ENCODE data around the gene CRY2.

Gene CRY2

GRCh38 chr11:45926536-45927331 lies 79.5 kb downstream of the CRY2 start:
- no peak overlapping the region for H3K4me3 ChIP-seq (ENCODE audit: low read length)
- TF ChIP-seq, protein P1, sequence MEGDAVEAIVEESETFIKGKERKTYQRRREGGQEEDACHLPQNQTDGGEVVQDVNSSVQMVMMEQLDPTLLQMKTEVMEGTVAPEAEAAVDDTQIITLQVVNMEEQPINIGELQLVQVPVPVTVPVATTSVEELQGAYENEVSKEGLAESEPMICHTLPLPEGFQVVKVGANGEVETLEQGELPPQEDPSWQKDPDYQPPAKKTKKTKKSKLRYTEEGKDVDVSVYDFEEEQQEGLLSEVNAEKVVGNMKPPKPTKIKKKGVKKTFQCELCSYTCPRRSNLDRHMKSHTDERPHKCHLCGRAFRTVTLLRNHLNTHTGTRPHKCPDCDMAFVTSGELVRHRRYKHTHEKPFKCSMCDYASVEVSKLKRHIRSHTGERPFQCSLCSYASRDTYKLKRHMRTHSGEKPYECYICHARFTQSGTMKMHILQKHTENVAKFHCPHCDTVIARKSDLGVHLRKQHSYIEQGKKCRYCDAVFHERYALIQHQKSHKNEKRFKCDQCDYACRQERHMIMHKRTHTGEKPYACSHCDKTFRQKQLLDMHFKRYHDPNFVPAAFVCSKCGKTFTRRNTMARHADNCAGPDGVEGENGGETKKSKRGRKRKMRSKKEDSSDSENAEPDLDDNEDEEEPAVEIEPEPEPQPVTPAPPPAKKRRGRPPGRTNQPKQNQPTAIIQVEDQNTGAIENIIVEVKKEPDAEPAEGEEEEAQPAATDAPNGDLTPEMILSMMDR (conservative IDR thresholded peaks at IDR 0.05; ENCODE audit: low read depth, low read length), result no peak
- no peak for DNase-seq (ENCODE audit: low read depth)

- DNase-seq (ENCODE audit: low read depth), result no peak
- H3K4me3 ChIP-seq (ENCODE audit: low read length), result no peak overlapping the region
- TF ChIP-seq, protein P1 (conservative IDR thresholded peaks at IDR 0.05; ENCODE audit: low read depth, low read length), result no peak
Measured at GRCh38 chr11:45927332-45927683, 80.0 kb downstream of the CRY2 start.

DNA sequence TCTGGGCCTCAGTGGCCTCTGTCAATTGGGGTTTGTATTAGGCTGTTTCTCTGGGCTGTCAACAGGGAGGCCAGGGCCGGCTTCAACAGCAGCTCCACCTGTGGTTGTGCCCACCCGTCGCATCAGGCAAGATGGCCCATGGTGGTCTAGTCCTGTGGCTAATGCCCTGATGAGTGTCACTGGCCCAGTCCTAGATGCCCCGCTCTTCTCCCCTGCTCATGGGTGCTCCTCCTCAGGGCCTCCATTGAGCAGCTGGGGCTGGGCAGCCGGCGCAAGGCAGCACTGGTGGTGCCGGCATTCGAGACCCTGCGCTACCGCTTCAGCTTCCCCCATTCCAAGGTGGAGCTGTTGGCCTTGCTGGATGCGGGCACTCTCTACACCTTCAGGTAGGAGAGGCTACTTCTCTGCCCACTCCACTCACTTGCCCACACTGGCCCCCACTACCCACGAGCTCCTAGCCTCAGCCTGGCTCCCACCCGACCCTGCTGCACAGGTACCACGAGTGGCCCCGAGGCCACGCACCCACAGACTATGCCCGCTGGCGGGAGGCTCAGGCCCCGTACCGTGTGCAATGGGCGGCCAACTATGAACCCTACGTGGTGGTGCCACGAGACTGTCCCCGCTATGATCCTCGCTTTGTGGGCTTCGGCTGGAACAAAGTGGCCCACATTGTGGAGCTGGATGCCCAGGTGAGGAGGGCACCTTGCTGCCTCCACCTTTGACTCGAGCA lies 80.6 kb downstream of the CRY2 start:
- TF ChIP-seq, protein P1 (conservative IDR thresholded peaks at IDR 0.05; ENCODE audit: low read depth, low read length), result no peak
- no peak for DNase-seq (ENCODE audit: low read depth)

DNA sequence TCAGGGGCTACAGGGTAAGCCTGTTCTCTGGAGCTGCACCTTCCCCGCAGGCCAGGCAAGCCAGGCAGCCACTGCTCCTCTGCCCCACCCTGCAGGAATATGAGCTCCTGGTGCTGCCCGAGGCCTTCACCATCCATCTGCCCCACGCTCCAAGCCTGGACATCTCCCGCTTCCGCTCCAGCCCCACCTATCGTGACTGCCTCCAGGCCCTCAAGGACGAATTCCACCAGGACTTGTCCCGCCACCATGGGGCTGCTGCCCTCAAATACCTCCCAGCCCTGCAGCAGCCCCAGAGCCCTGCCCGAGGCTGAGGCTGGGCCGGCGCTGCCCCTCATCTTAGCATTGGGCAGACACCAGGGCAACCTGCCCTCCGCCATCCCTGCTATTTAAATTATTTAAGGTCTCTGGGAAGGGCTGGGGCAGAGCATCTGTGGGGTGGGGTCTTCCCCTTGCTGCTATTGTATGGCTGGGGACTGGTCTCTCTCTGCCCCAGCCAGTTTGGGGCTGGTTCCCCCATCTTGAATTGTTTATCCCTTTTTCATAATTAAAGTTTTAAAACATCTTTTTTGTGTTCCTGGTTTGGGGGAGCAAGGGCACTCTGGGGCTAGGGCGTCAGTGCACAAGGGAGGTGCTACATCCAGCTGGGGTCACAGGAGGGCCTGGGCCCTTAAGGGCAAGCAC lies 81.4 kb downstream of the CRY2 start:
- no peak overlapping the region for H3K4me3 ChIP-seq (ENCODE audit: low read length)
- no peak for DNase-seq (ENCODE audit: low read depth)
- TF ChIP-seq, protein P1 (conservative IDR thresholded peaks at IDR 0.05; ENCODE audit: low read depth, low read length), result no peak

More for the DNA sequence above, 80.6 kb downstream of the CRY2 start:
- H3K4me3 ChIP-seq (ENCODE audit: low read length), result no peak overlapping the region

DNA sequence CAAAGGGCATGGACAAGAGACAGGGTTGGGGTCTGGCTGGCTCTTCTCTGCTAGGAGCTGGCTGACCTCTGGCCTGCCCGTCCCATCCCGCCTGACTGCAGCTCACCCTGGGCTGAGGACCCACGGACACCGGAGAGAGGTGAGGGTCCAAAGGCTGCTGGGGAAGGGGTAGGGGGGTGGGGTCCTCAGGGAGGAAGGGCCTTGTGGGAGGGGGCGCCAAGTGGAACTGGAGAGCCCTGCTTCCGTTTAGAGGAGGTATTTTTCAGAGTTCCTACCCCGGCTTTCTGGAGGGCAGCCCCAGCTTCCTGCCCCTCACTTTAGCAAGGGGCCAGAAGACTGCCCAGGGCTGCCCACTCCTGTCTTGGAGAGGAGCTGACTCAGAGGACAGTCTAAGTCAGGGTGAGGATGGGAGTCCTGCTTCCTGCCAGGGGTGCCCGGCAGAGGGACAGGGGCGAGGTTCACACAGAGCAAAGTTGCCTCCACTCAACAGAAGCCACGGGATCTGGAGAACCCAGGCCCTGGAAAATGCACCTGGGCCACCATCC lies 82.3 kb downstream of the CRY2 start:
- TF ChIP-seq, protein P1 (conservative IDR thresholded peaks at IDR 0.05; ENCODE audit: low read depth, low read length), result no peak
- no peak overlapping the region for H3K4me3 ChIP-seq (ENCODE audit: low read length)
- DNase-seq (ENCODE audit: low read depth), result no peak

DNA sequence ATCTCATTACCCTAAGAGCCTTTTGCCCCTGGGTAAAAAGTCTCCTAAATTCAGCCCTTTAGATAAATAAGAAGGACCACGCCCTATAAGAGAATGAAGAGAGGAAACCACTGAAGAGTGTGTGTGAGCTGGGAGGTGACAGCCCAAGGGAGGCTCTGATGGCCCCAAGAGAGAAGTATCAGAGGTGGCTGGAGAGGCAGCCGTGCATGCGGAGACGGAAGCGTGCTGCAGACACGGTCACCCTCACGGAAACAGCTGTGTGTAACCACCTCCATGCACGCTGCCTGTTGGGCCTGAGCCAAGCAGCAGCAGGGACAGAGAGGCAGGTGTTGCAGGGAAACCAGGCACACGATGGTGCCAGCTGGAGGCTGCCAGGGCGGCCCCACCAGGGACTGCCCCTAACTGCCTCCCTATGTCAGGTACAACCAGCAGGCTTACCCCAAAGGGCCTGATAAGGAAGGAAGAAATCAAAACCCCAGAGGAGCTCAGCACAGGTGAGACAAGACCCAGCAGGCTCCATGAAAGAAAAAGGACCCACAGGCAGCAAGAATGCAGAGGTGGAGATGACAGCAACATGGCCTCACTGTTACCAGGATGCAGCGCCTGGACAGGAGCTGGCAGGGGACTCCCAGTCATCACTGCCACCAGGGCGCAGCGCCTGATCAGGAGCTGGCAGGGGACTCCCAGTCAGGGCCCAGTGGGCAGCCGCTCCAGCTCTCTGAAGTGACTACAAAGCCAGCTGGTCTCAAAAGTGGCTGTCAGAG lies 82.9 kb downstream of the CRY2 start:
- no peak overlapping the region for H3K4me3 ChIP-seq (ENCODE audit: low read length)
- DNase-seq (ENCODE audit: low read depth), result no peak
- TF ChIP-seq, protein P1 (conservative IDR thresholded peaks at IDR 0.05; ENCODE audit: low read depth, low read length), result no peak

Data from retinal pigment epithelial cell (primary cell).